Spleen (tissue), 7 donors: ENCODE data around the gene RANBP3.

Experiments used
- POLR2AphosphoS5 ChIP-seq, 3 donors: sonication (generic); formaldehyde crosslinking; IDR thresholded peaks; one replicate each; pipeline ENCODE4 v1.5.1; 2017; ENCODE audit warnings: antibody characterized with exemption in 3 of 3
- TF ChIP-seq, protein P1 (sequence below), 11 experiments: fragments of 200-600 bp in 7 of 11; fragments of 450-650 bp in 4 of 11; sonication (generic) in 4 of 11; IDR thresholded peaks in 8 of 11; conservative IDR thresholded peaks in 3 of 11; 1 replicate in 7 of 11; 2 replicates in 4 of 11; pipeline versions ENCODE4 v1.4.0 to v1.8.0; 2016 to 2021; ENCODE audit warnings: antibody characterized with exemption in 11 of 11, inconsistent platforms in 4 of 11, mild to moderate bottlenecking in 1 of 11
- donor health status: DM: no; HTN: no; CAD: no; lungs with moderate emphysema.
- donor health status: DM: no; HTN: no; CAD: no.
- donor health status: DM: no; HTN: no; CAD: no.

DNA sequence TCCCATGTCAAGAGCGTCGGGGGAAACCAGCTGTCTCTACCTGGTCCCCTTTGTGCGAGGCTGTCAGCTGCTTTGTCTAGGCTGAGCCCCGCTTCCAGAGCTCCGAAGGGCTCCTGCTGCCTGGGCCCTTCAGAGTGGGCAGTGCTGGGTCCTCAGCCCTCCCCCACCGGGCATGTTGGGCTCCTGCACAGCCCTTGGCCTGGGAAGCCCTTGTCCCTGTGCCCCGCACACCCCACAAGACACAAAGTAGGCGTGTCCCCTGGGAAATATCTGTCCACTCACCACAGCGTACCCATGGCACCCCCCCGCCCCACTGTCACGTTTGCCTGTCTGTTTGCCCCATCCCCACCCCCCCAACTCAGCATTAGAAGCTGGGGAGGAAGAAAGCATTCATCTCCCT lies 39.6 kb upstream of the RANBP3 start:
- TF ChIP-seq, protein P1, sequence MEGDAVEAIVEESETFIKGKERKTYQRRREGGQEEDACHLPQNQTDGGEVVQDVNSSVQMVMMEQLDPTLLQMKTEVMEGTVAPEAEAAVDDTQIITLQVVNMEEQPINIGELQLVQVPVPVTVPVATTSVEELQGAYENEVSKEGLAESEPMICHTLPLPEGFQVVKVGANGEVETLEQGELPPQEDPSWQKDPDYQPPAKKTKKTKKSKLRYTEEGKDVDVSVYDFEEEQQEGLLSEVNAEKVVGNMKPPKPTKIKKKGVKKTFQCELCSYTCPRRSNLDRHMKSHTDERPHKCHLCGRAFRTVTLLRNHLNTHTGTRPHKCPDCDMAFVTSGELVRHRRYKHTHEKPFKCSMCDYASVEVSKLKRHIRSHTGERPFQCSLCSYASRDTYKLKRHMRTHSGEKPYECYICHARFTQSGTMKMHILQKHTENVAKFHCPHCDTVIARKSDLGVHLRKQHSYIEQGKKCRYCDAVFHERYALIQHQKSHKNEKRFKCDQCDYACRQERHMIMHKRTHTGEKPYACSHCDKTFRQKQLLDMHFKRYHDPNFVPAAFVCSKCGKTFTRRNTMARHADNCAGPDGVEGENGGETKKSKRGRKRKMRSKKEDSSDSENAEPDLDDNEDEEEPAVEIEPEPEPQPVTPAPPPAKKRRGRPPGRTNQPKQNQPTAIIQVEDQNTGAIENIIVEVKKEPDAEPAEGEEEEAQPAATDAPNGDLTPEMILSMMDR (IDR thresholded peaks at IDR 0.05 in 8 of 11, conservative IDR thresholded peaks at IDR 0.05 in 3 of 11): no peak
- no peak for TF ChIP-seq POLR2AphosphoS5 (IDR thresholded peaks at IDR 0.05)
